Liver (tissue), 9 donors: ENCODE results near the gene CDC42EP2. TPM values are rescaled to one million over a fixed set of nuclear protein-coding genes. Genes with fewer than 3 reads are reported as not detected.

Experiments used
- DNase-seq: peaks from one replicate; pipeline ENCODE4 v3.0.0-alpha.2; 2017; ENCODE audit warnings: low spot score
- H3K27ac ChIP-seq, 2 donors: one replicate each; pipeline ENCODE4 v1.7.0; 2013; ENCODE audit warnings: inconsistent platforms in 2 of 2, low read length in 2 of 2, control low read depth in 1 of 2, low read depth in 1 of 2, mild to moderate bottlenecking in 1 of 2
- H3K27me3 ChIP-seq, 4 donors: one replicate each; pipeline versions ENCODE4 v1.6.1 to v1.7.0; 2013; ENCODE audit warnings: low read length in 3 of 4, inconsistent platforms in 1 of 4, mild to moderate bottlenecking in 1 of 4, moderate library complexity in 1 of 4; ENCODE audit not compliant: control insufficient read depth in 4 of 4, insufficient read depth in 4 of 4
- H3K36me3 ChIP-seq, 4 donors: one replicate each; pipeline versions ENCODE4 v1.6.1 to v1.7.0; 2013; ENCODE audit warnings: low read length in 3 of 4, mild to moderate bottlenecking in 3 of 4, low read depth in 1 of 4, moderate library complexity in 1 of 4; ENCODE audit not compliant: control insufficient read depth in 4 of 4, insufficient read depth in 3 of 4
- H3K4me1 ChIP-seq, 4 donors: one replicate each; pipeline versions ENCODE4 v1.6.1 to v1.7.0; 2013; ENCODE audit warnings: low read length in 3 of 4, mild to moderate bottlenecking in 3 of 4, moderate library complexity in 1 of 4; ENCODE audit not compliant: control insufficient read depth in 4 of 4, insufficient read depth in 4 of 4
- H3K4me3 ChIP-seq, 3 donors: one replicate each; pipeline versions ENCODE4 v1.6.1 to v1.7.0; 2013; ENCODE audit warnings: low read length in 3 of 3, control low read depth in 1 of 3, low read depth in 1 of 3, mild to moderate bottlenecking in 1 of 3
- H3K9ac ChIP-seq, 2 donors: one replicate each; pipeline ENCODE4 v1.7.0; 2013; ENCODE audit warnings: low read length in 2 of 2, mild to moderate bottlenecking in 2 of 2, moderate library complexity in 2 of 2, control low read depth in 1 of 2, low read depth in 1 of 2
- H3K9me3 ChIP-seq, 4 donors: one replicate each; pipeline versions ENCODE4 v1.6.1 to v1.7.0; 2013; ENCODE audit warnings: low read length in 3 of 4; ENCODE audit not compliant: control insufficient read depth in 4 of 4
- EGR1 ChIP-seq, 2 donors: IDR thresholded peaks; 2 replicates each; pipeline ENCODE4 v1.6.1; 2016 to 2018; ENCODE audit warnings: antibody characterized with exemption in 2 of 2, low read depth in 2 of 2
- FOXA1 ChIP-seq: IDR thresholded peaks from 2 replicates; pipeline ENCODE4 v1.6.1; 2016; ENCODE audit warnings: antibody characterized with exemption
- FOXA2 ChIP-seq: IDR thresholded peaks from 2 replicates; pipeline ENCODE4 v1.6.1; 2016; ENCODE audit warnings: antibody characterized with exemption
- GABPA ChIP-seq, 2 donors: IDR thresholded peaks in 1 of 2; conservative IDR thresholded peaks in 1 of 2; 2 replicates each; pipeline ENCODE4 v1.6.1; 2016; ENCODE audit warnings: antibody characterized with exemption in 2 of 2, mild to moderate bottlenecking in 1 of 2, moderate library complexity in 1 of 2
- HNF4A ChIP-seq, 2 donors: conservative IDR thresholded peaks; 2 replicates each; pipeline ENCODE4 v1.6.1; 2016; ENCODE audit warnings: antibody characterized with exemption in 2 of 2, mild to moderate bottlenecking in 2 of 2
- HNF4G ChIP-seq: IDR thresholded peaks from 2 replicates; pipeline ENCODE4 v1.6.1; 2016; ENCODE audit warnings: antibody characterized with exemption
- JUND ChIP-seq, 2 donors: IDR thresholded peaks; 2 replicates each; pipeline ENCODE4 v1.6.1; 2016; ENCODE audit warnings: antibody characterized with exemption in 2 of 2
- NR2F2 ChIP-seq: IDR thresholded peaks from 2 replicates; pipeline ENCODE4 v1.6.1; 2016; ENCODE audit warnings: antibody characterized with exemption
- RAD21 ChIP-seq, 2 donors: IDR thresholded peaks; 2 replicates each; pipeline ENCODE4 v1.6.1; 2016; ENCODE audit warnings: antibody characterized with exemption in 2 of 2, mild to moderate bottlenecking in 2 of 2
- RXRA ChIP-seq, 2 donors: IDR thresholded peaks; 2 replicates each; pipeline ENCODE4 v1.6.1; 2017 to 2018; ENCODE audit warnings: antibody characterized with exemption in 2 of 2, mild to moderate bottlenecking in 1 of 2
- SP1 ChIP-seq: IDR thresholded peaks from 2 replicates; pipeline ENCODE4 v1.6.1; 2018; ENCODE audit warnings: antibody characterized with exemption, mild to moderate bottlenecking
- TAF1 ChIP-seq: conservative IDR thresholded peaks from 2 replicates; pipeline ENCODE4 v1.6.1; 2016; ENCODE audit warnings: antibody characterized with exemption, mild to moderate bottlenecking
- YY1 ChIP-seq: IDR thresholded peaks from 2 replicates; pipeline ENCODE4 v1.6.1; 2016; ENCODE audit warnings: antibody characterized with exemption, mild to moderate bottlenecking
- WGBS: extraction: QIAGEN DNeasy Blood & Tissue Kit; methylation state at CpG from one replicate; pipeline ENCODE4 v1.1.7; 2013; 5-methylcytosine and 5-hydroxymethylcytosine counted together
- polyA plus RNA-seq, 2 donors: library from polyadenylated mRNA; stranded (reverse) in 1 of 2; unstranded in 1 of 2; fragments of 200-250 nt in 1 of 2; fragments of >200 nt in 1 of 2; fragmentation: Nextera tagmentation in 1 of 2; extraction: Ambion mirVana in 1 of 2; gene quantifications; one replicate each; pipeline versions ENCODE4 v1.2.1 to v1.2.3, GENCODE V29; 2013 to 2015
- total RNA-seq, 2 donors: library from RNA; depleted of rRNA; stranded (reverse); fragments of >200 nt; gene quantifications; one replicate each; pipeline ENCODE4 v1.2.3, GENCODE V29; 2014
- TF ChIP-seq, protein P1 (sequence below): IDR thresholded peaks from 2 replicates; pipeline ENCODE4 v1.6.1; 2016; ENCODE audit warnings: antibody characterized with exemption
- TF ChIP-seq, protein P2 (sequence below): fragments of 150-350 bp; IDR thresholded peaks from 2 replicates; pipeline ENCODE4 v1.5.1; 2017; ENCODE audit warnings: improper control_type of control experiment, low read depth, low read length; ENCODE audit not compliant: missing input control
- TF ChIP-seq, protein P3 (sequence below): IDR thresholded peaks from 2 replicates; pipeline ENCODE4 v1.6.1; 2016; ENCODE audit warnings: antibody characterized with exemption
- TF ChIP-seq, protein P4 (sequence below): IDR thresholded peaks from 2 replicates; pipeline ENCODE4 v1.6.1; 2016; ENCODE audit warnings: antibody characterized with exemption, mild to moderate bottlenecking
- TF ChIP-seq, protein P5 (sequence below): IDR thresholded peaks from 2 replicates; pipeline ENCODE4 v1.6.1; 2016; ENCODE audit warnings: antibody characterized with exemption
- donor health status: healthy.
- donor health status: healthy.
- donor health status: healthy.
- donor health status: healthy.
- donor health status: healthy.

Gene CDC42EP2
- total and polyA plus RNA-seq, 4 donors, result 1.8 to 3.4 (median 1.9) TPM

DNA sequence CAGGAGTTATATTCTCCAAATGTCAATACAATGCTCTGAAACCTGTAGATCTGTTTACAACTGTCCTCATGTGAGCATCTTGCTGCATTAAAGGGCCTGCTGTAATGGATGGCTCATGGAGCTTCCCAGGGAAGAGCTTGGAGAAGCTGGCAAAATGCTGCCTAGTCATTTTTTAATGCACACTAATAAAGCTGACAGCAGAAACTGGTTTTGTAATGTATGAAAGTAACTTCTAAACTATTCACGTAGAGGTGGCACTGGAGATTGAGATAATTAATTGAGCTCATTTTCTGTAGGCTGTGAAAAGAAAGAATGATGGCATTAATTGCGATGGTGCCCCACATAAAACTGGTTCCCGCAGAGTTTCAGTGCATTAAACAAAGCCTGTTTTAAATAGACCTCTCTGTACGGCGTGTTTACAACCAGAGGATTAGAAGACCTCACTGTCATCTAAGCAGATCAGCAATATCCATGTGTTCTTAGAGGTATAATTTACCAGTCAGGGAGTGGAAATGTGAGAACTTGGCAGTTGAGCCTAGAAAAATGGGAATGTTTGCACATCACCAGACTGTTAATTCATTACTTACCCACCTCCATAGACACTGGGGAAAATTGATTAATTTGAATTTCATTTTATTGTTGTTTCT, 36.9 kb upstream of the CDC42EP2 start:
- no peak overlapping the region for H3K27ac ChIP-seq
- WGBS, result 95% methylated on average over 5 of the region's 5 CpGs
- TF ChIP-seq, protein P1, sequence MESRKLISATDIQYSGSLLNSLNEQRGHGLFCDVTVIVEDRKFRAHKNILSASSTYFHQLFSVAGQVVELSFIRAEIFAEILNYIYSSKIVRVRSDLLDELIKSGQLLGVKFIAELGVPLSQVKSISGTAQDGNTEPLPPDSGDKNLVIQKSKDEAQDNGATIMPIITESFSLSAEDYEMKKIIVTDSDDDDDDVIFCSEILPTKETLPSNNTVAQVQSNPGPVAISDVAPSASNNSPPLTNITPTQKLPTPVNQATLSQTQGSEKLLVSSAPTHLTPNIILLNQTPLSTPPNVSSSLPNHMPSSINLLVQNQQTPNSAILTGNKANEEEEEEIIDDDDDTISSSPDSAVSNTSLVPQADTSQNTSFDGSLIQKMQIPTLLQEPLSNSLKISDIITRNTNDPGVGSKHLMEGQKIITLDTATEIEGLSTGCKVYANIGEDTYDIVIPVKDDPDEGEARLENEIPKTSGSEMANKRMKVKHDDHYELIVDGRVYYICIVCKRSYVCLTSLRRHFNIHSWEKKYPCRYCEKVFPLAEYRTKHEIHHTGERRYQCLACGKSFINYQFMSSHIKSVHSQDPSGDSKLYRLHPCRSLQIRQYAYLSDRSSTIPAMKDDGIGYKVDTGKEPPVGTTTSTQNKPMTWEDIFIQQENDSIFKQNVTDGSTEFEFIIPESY, result no peak
- TF ChIP-seq, protein P2, sequence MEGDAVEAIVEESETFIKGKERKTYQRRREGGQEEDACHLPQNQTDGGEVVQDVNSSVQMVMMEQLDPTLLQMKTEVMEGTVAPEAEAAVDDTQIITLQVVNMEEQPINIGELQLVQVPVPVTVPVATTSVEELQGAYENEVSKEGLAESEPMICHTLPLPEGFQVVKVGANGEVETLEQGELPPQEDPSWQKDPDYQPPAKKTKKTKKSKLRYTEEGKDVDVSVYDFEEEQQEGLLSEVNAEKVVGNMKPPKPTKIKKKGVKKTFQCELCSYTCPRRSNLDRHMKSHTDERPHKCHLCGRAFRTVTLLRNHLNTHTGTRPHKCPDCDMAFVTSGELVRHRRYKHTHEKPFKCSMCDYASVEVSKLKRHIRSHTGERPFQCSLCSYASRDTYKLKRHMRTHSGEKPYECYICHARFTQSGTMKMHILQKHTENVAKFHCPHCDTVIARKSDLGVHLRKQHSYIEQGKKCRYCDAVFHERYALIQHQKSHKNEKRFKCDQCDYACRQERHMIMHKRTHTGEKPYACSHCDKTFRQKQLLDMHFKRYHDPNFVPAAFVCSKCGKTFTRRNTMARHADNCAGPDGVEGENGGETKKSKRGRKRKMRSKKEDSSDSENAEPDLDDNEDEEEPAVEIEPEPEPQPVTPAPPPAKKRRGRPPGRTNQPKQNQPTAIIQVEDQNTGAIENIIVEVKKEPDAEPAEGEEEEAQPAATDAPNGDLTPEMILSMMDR, result no peak
- TF ChIP-seq TAF1 (no peak), NR2F2 (no peak), FOXA1 (no peak), GABPA (IDR thresholded peaks at IDR 0.05 in 1 of 2, conservative IDR thresholded peaks at IDR 0.05 in 1 of 2) (no peak), HNF4A (conservative IDR thresholded peaks at IDR 0.05) (no peak), SP1 (no peak), JUND (IDR thresholded peaks at IDR 0.05) (no peak), RAD21 (IDR thresholded peaks at IDR 0.05) (no peak), RXRA (IDR thresholded peaks at IDR 0.05) (no peak), FOXA2 (no peak), EGR1 (IDR thresholded peaks at IDR 0.05; ENCODE audit: low read depth in 2 of 2) (no peak), HNF4G (no peak), YY1 (no peak)
- TF ChIP-seq, protein P3, sequence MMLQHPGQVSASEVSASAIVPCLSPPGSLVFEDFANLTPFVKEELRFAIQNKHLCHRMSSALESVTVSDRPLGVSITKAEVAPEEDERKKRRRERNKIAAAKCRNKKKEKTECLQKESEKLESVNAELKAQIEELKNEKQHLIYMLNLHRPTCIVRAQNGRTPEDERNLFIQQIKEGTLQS, result no peak
- TF ChIP-seq, protein P4, sequence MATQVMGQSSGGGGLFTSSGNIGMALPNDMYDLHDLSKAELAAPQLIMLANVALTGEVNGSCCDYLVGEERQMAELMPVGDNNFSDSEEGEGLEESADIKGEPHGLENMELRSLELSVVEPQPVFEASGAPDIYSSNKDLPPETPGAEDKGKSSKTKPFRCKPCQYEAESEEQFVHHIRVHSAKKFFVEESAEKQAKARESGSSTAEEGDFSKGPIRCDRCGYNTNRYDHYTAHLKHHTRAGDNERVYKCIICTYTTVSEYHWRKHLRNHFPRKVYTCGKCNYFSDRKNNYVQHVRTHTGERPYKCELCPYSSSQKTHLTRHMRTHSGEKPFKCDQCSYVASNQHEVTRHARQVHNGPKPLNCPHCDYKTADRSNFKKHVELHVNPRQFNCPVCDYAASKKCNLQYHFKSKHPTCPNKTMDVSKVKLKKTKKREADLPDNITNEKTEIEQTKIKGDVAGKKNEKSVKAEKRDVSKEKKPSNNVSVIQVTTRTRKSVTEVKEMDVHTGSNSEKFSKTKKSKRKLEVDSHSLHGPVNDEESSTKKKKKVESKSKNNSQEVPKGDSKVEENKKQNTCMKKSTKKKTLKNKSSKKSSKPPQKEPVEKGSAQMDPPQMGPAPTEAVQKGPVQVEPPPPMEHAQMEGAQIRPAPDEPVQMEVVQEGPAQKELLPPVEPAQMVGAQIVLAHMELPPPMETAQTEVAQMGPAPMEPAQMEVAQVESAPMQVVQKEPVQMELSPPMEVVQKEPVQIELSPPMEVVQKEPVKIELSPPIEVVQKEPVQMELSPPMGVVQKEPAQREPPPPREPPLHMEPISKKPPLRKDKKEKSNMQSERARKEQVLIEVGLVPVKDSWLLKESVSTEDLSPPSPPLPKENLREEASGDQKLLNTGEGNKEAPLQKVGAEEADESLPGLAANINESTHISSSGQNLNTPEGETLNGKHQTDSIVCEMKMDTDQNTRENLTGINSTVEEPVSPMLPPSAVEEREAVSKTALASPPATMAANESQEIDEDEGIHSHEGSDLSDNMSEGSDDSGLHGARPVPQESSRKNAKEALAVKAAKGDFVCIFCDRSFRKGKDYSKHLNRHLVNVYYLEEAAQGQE, result no peak
- TF ChIP-seq, protein P5, sequence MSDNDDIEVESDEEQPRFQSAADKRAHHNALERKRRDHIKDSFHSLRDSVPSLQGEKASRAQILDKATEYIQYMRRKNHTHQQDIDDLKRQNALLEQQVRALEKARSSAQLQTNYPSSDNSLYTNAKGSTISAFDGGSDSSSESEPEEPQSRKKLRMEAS, result no peak

More for the DNA sequence above, 36.9 kb upstream of the CDC42EP2 start:
- Histone ChIP-seq H3K36me3 (peaks cover 0 to 20% (median 12%) of the 10 kb centered on the region in 4 donors), H3K4me3 (no peak overlapping the region), H3K27me3 (no peaks in the 10 kb centered on the region), H3K9me3 (no peaks in the 10 kb centered on the region), H3K9ac (no peak overlapping the region), H3K4me1 (peaks cover 0 to 20% (median 14%) of the 10 kb centered on the region in 4 donors)
- DNase-seq, result no peak
